IMR-90 (cell line): ENCODE data around the gene COL12A1. TPM values are rescaled to one million over a fixed set of nuclear protein-coding genes. Genes with fewer than 3 reads are reported as not detected.

Experiments
- ATAC-seq: fragments of 200-7000 bp; cut with Tn5 transposase; 2 replicates; pipeline ENCODE4 v1.9.1; 2020; ENCODE audit warnings: low read depth, mild to moderate bottlenecking, moderate library complexity
- BruUV-seq: library from RNA; stranded (reverse); fragments of 400-500 nt; replicated peaks from 2 replicates; lab custom pipeline; 2021; lab: Mats Ljungman, UMichigan
- CTCF ChIA-PET: fragments of 300-600 bp; formaldehyde crosslinking; extraction: SDS; loops from one replicate; lab custom pipeline; 2021; ENCODE audit warnings: antibody characterized with exemption; lab: Yijun Ruan, JAX
- POLR2A ChIA-PET: fragments of 300-600 bp; sonication (Branson Sonifier 250); formaldehyde crosslinking; loops from one replicate; lab custom pipeline; 2022; ENCODE audit warnings: antibody characterized with exemption; ENCODE audit not compliant: unreplicated experiment; lab: Charles Lee
- DNase-seq: peaks from one replicate; pipeline ENCODE4 v3.0.0; 2013
- H2AFZ ChIP-seq: replicated peaks from 2 replicates; pipeline ENCODE3; 2013; ENCODE audit warnings: low read length, mild to moderate bottlenecking; ENCODE audit not compliant: poor library complexity
- H2AK5ac ChIP-seq: 2 replicates; pipeline ENCODE4 v1.6.1; 2013; ENCODE audit warnings: low read depth, low read length, inconsistent platforms
- H2AK9ac ChIP-seq: replicated peaks from 2 replicates; pipeline ENCODE3; 2013; ENCODE audit warnings: mild to moderate bottlenecking, low read depth, low read length, moderate library complexity; ENCODE audit not compliant: poor library complexity
- H2BK120ac ChIP-seq: 2 replicates; pipeline ENCODE4 v1.6.1; 2013; ENCODE audit warnings: low read depth, low read length, inconsistent platforms
- H2BK15ac ChIP-seq: 3 replicates; pipeline ENCODE4 v1.6.1; 2013; ENCODE audit warnings: low read depth, low read length, inconsistent platforms
- H2BK20ac ChIP-seq: 2 replicates; pipeline ENCODE4 v1.6.1; 2013; ENCODE audit warnings: low read depth, mild to moderate bottlenecking, inconsistent platforms, low read length, moderate library complexity
- H2BK5ac ChIP-seq: 2 replicates; pipeline ENCODE4 v1.6.1; 2013; ENCODE audit warnings: mild to moderate bottlenecking, low read depth, low read length, inconsistent platforms; ENCODE audit not compliant: poor library complexity, severe bottlenecking
- H3K14ac ChIP-seq: replicated peaks from 2 replicates; pipeline ENCODE4 v1.6.1; 2013; ENCODE audit warnings: low read depth, low read length, inconsistent platforms
- H3K18ac ChIP-seq: 2 replicates; pipeline ENCODE4 v1.6.1; 2013; ENCODE audit warnings: low read depth, low read length, control low read depth
- H3K23ac ChIP-seq: 2 replicates; pipeline ENCODE4 v1.6.1; 2013; ENCODE audit warnings: low read depth, low read length, inconsistent platforms
- H3K27ac ChIP-seq: 2 replicates; pipeline ENCODE4 v1.5.1; 2013; ENCODE audit warnings: mild to moderate bottlenecking, control low read depth, low read length; ENCODE audit not compliant: insufficient read depth
- H3K27me3 ChIP-seq: 2 replicates; pipeline ENCODE4 v1.6.1; 2013; ENCODE audit warnings: low read length; ENCODE audit not compliant: control insufficient read depth, insufficient read depth
- H3K36me3 ChIP-seq: 2 replicates; pipeline ENCODE4 v1.6.1; 2013; ENCODE audit warnings: low read length, mixed read lengths; ENCODE audit not compliant: control insufficient read depth, insufficient read depth
- H3K4ac ChIP-seq: 2 replicates; pipeline ENCODE4 v1.6.1; 2013; ENCODE audit warnings: low read depth, low read length, inconsistent platforms
- H3K4me1 ChIP-seq: 2 replicates; pipeline ENCODE4 v1.6.1; 2013; ENCODE audit warnings: low read length, mixed read lengths; ENCODE audit not compliant: control insufficient read depth, insufficient read depth
- H3K4me2 ChIP-seq: 2 replicates; pipeline ENCODE4 v1.6.1; 2013; ENCODE audit warnings: low read depth, mild to moderate bottlenecking, control low read depth, low read length, moderate library complexity
- H3K4me3 ChIP-seq: 2 replicates; pipeline ENCODE4 v1.5.1; 2013; ENCODE audit warnings: low read depth, mild to moderate bottlenecking, control low read depth, low read length, moderate library complexity; ENCODE audit not compliant: insufficient read depth
- H3K56ac ChIP-seq: 2 replicates; pipeline ENCODE4 v1.6.1; 2013; ENCODE audit warnings: low read length, inconsistent platforms; ENCODE audit not compliant: insufficient read depth; ENCODE audit errors: extremely low read depth
- H3K79me1 ChIP-seq, 2 experiments: 2 replicates each; pipeline ENCODE4 v1.6.1; 2013; ENCODE audit warnings: low read length in 2 of 2, inconsistent platforms in 1 of 2, low read depth in 1 of 2
- H3K9ac ChIP-seq: 2 replicates; pipeline ENCODE4 v1.6.1; 2013; ENCODE audit warnings: low read depth, low read length, control low read depth
- H3K9me1 ChIP-seq: 2 replicates; pipeline ENCODE4 v1.6.1; 2013; ENCODE audit warnings: low read length, inconsistent platforms; ENCODE audit not compliant: insufficient read depth
- H3K9me3 ChIP-seq: 2 replicates; pipeline ENCODE4 v1.6.1; 2013; ENCODE audit warnings: low read length; ENCODE audit not compliant: control insufficient read depth, insufficient read depth
- H4K20me1 ChIP-seq: 2 replicates; pipeline ENCODE4 v1.6.1; 2013; ENCODE audit warnings: low read length, inconsistent platforms; ENCODE audit not compliant: insufficient read depth
- H4K5ac ChIP-seq: 2 replicates; pipeline ENCODE4 v1.6.1; 2013; ENCODE audit warnings: mild to moderate bottlenecking, low read depth, low read length, control low read depth
- H4K8ac ChIP-seq, 2 experiments: 2 replicates each; pipeline ENCODE4 v1.6.1; 2013; ENCODE audit warnings: low read depth in 2 of 2, low read length in 2 of 2, control low read depth in 1 of 2, inconsistent platforms in 1 of 2
- H4K91ac ChIP-seq: 2 replicates; pipeline ENCODE4 v1.6.1; 2013; ENCODE audit warnings: low read depth, low read length, inconsistent platforms; ENCODE audit not compliant: insufficient read depth
- CTCF ChIP-seq: conservative IDR thresholded peaks from 2 replicates; pipeline ENCODE4 v1.5.1; 2012; ENCODE audit warnings: mild to moderate bottlenecking, low read depth, low read length, improper control_type of control experiment
- WGBS, 2 experiments: methylation state at CpG; one replicate each; pipeline versions ENCODE4 v1.1.5 to v1.1.7; 2013; ENCODE audit warnings: missing lambda C conversion rate in 2 of 2; ENCODE audit not compliant: insufficient read length in 1 of 2; ENCODE audit errors: extremely low coverage in 2 of 2; 5-methylcytosine and 5-hydroxymethylcytosine counted together
- dilution Hi-C: fragments of 300-500 bp; cut with HindIII; formaldehyde crosslinking; loops from one replicate; pipeline ENCODE4 v1.14.3; 2018; ENCODE audit warnings: low sequenced_read_pairs; ENCODE audit not compliant: unreplicated experiment
- in situ Hi-C: fragments of 300-500 bp; cut with MboI; formaldehyde crosslinking; loops from 3 replicates; pipeline ENCODE4 v1.14.3; 2019; ENCODE audit warnings: low sequenced_read_pairs, inconsistent platforms, mixed read lengths
- intact Hi-C: fragments of 100-400 bp; cut with micrococcal nuclease; formaldehyde crosslinking; loops from 2 replicates; pipeline ENCODE4 v1.10.0; 2022
- polyA plus RNA-seq, 3 experiments: library from polyadenylated mRNA; depleted of rRNA; stranded (reverse); fragments of >200 nt; gene quantifications; 2 replicates each; pipeline ENCODE4 v1.2.3, GENCODE V29; 2012; ENCODE audit warnings: low replicate concordance in 1 of 3
- total RNA-seq: library from RNA; depleted of rRNA; stranded (reverse); fragments of >200 nt; gene quantifications from 2 replicates; pipeline ENCODE4 v1.2.3, GENCODE V29; 2012

COL12A1 gene
- total and polyA plus RNA-seq, 2 of the 4 experiments (the other 2 are of a cell fraction), result 350 to 452 TPM

- Histone ChIP-seq H3K4me2 (no peak overlapping the region), H3K27ac (peak overlapping the region; percentile 26), H3K27me3 (no peaks in the 10 kb centered on the region), H3K4ac (peak overlapping the region; percentile 13), H3K14ac (peak overlapping the region; percentile 2), H2AK9ac (no peak overlapping the region), H3K18ac (peak overlapping the region; percentile 24; the same call in 1 of the 2 replicates), H4K5ac (peak overlapping the region; percentile 27; the same call in 1 of the 2 replicates), H3K56ac (no peak overlapping the region; the same call in 1 of the 2 replicates), H3K9ac (no peak overlapping the region), H3K79me1 (peaks cover 24 to 59% of the 10 kb centered on the region in 2 experiments), H3K36me3 (peaks cover 58% of the 10 kb centered on the region), H2BK5ac (peak overlapping the region; percentile 15), H4K91ac (peak overlapping the region; percentile 35), H2AFZ (no peak overlapping the region), H2BK20ac (no peak overlapping the region; the same call in 1 of the 2 replicates), H3K4me1 (peaks cover 20% of the 10 kb centered on the region), H3K9me3 (no peaks in the 10 kb centered on the region), H3K23ac (no peak overlapping the region; the same call in 1 of the 2 replicates), H2AK5ac (no peak overlapping the region), H2BK15ac (peak overlapping the region; percentile 5; the same call in 1 of the 3 replicates), H4K8ac (peak overlapping the region; percentile 36 to 44; a peak in 3 of 4 replicates), H2BK120ac (peak overlapping the region; percentile 6), H4K20me1 (no peaks in the 10 kb centered on the region), H3K4me3 (no peak overlapping the region), H3K9me1 (peaks cover 25% of the 10 kb centered on the region)
- ChIA-PET CTCF (no interaction called here), POLR2A (no interaction called here)
- in situ Hi-C loops (no loop called here), intact Hi-C loops (no loop called here), dilution Hi-C loops (no loop called here)
- no peak for TF ChIP-seq CTCF
- ATAC-seq (no peak), DNase-seq (no peak)
- no CpG with 5 or more reads among the region's 1 CpG for WGBS, 2 experiments
- BruUV-seq, result no TSS peak
These were observed 102.4 kb downstream of the COL12A1 start for GRCh38 chr6:75103431-75103830.
